SK-MEL-5 (cell line): ENCODE results near the gene IKBKG. TPM values are rescaled to one million over a fixed set of nuclear protein-coding genes. Genes with fewer than 3 reads are reported as not detected.
"Not testable (repeated sequence)": the region's sequence is repeated elsewhere in the genome, so short reads cannot be mapped to it uniquely, and the experiment has no call there.

Experiments used
- DNase-seq: peaks from one replicate; pipeline ENCODE4 v3.0.0-alpha.2; 2016; ENCODE audit warnings: low read depth, low spot score
- in situ Hi-C: cut with HindIII; loops from 2 replicates; pipeline ENCODE4 v1.10.0; 2016; ENCODE audit warnings: low sequenced_read_pairs, high pct_unique_total_duplicates, low pct_unique_long_range_greater_than_20kb
- total RNA-seq: library from RNA; depleted of rRNA; stranded (reverse); fragments of >200 nt; shearing (Covaris generic); gene quantifications from 2 replicates; pipeline ENCODE4 v1.2.3, GENCODE V29; 2014

The IKBKG gene
- total RNA-seq, 1 experiment from 2014 or later = 12.3 TPM

- in situ Hi-C loops = no loop called here
- DNase-seq = no peak
Observed at GRCh38 chrX:154594491-154594890, 47.1 kb downstream of the IKBKG start.

GRCh38 chrX:154595559-154596249 is 48.3 kb downstream of the IKBKG start:
- in situ Hi-C loops = no loop called here
- DNase-seq = no peak

GRCh38 chrX:154596290-154596929 is 49.0 kb downstream of the IKBKG start:
- in situ Hi-C loops = no loop called here
- DNase-seq = no peak

GRCh38 chrX:154597221-154597620 is 49.8 kb downstream of the IKBKG start:
- no peak for DNase-seq
- in situ Hi-C loops = no loop called here

- DNase-seq = no peak
- in situ Hi-C loops = no loop called here
Observed at GRCh38 chrX:154598656-154599055, 51.2 kb downstream of the IKBKG start.

- DNase-seq = no peak
- in situ Hi-C loops = no loop called here
Observed at GRCh38 chrX:154599531-154599930, 52.1 kb downstream of the IKBKG start.

- DNase-seq = no peak
- in situ Hi-C loops = no loop called here
Observed at GRCh38 chrX:154600759-154601374, 53.4 kb downstream of the IKBKG start.

GRCh38 chrX:154602226-154602625 is 54.8 kb downstream of the IKBKG start:
- in situ Hi-C loops = no loop called here
- no peak for DNase-seq

GRCh38 chrX:154602766-154603437 is 55.5 kb downstream of the IKBKG start:
- in situ Hi-C loops = no loop called here
- DNase-seq = no peak

GRCh38 chrX:154603438-154604430 is 56.3 kb downstream of the IKBKG start:
- DNase-seq = no peak
- in situ Hi-C loops = no loop called here

- no peak for DNase-seq
- in situ Hi-C loops = no loop called here
Observed at GRCh38 chrX:154605566-154605965, 58.1 kb downstream of the IKBKG start.

GRCh38 chrX:154607370-154607769 is 60.0 kb downstream of the IKBKG start:
- DNase-seq = no peak
- in situ Hi-C loops = no loop called here

- DNase-seq, in situ Hi-C loops: not testable (repeated sequence)
Observed at GRCh38 chrX:154607976-154608375, 60.6 kb downstream of the IKBKG start.

- DNase-seq, in situ Hi-C loops: not testable (repeated sequence)
Observed at GRCh38 chrX:154608823-154609222, 61.4 kb downstream of the IKBKG start.

GRCh38 chrX:154611146-154611545 is 63.7 kb downstream of the IKBKG start:
- in situ Hi-C loops, DNase-seq: not testable (repeated sequence)

- in situ Hi-C loops, DNase-seq: not testable (repeated sequence)
Observed at GRCh38 chrX:154613586-154613985, 66.2 kb downstream of the IKBKG start.
